Measurements from ENCODE around the gene PRIMA1. TPM values are rescaled to one million over a fixed set of nuclear protein-coding genes. Genes with fewer than 3 reads are reported as not detected.

Gene PRIMA1
- total RNA-seq, 1 experiment from 2014 or later, result not detected

DNA sequence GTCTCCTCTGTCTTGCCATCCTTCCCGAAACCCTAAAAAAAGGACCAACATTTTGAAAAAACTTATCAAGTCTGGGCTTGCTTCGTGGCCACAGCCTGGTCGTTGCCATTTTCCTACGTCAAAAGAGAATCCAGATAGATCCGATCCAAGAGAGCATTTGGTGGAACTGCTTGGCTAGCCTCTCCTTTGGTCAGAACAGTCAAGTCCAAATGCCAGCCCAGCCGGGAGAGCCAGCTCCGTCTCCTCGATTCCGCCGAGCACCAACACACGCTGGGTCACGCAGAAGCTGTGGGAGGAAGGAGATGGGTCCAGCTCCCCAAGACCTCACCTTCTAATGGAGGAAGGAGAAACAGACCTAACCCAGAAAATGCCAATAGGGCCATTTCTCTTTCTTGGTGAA, 9.3 kb upstream of the PRIMA1 start:
- no peaks in the 10 kb centered on the region for H3K4me1 Mint-ChIP-seq (ENCODE audit: low read depth, unreplicated experiment)
- H3K4me3 Mint-ChIP-seq (ENCODE audit: low read depth, unreplicated experiment), result no peak overlapping the region
- no peaks in the 10 kb centered on the region for H3K9me3 Mint-ChIP-seq (ENCODE audit: low read depth, unreplicated experiment)
- no peak for DNase-seq
- CTCF ChIA-PET, result no interaction called here
- peaks cover 94% of the 10 kb centered on the region for H3K27me3 Mint-ChIP-seq (ENCODE audit: unreplicated experiment)
- BruUV-seq (replicated peaks), result no TSS peak
- TF ChIP-seq, protein P1, sequence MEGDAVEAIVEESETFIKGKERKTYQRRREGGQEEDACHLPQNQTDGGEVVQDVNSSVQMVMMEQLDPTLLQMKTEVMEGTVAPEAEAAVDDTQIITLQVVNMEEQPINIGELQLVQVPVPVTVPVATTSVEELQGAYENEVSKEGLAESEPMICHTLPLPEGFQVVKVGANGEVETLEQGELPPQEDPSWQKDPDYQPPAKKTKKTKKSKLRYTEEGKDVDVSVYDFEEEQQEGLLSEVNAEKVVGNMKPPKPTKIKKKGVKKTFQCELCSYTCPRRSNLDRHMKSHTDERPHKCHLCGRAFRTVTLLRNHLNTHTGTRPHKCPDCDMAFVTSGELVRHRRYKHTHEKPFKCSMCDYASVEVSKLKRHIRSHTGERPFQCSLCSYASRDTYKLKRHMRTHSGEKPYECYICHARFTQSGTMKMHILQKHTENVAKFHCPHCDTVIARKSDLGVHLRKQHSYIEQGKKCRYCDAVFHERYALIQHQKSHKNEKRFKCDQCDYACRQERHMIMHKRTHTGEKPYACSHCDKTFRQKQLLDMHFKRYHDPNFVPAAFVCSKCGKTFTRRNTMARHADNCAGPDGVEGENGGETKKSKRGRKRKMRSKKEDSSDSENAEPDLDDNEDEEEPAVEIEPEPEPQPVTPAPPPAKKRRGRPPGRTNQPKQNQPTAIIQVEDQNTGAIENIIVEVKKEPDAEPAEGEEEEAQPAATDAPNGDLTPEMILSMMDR (IDR thresholded peaks at IDR 0.05; ENCODE audit: unreplicated experiment), result no peak
- intact Hi-C loops (cut with micrococcal nuclease; ENCODE audit: unreplicated experiment), result no loop called here
- H3K36me3 Mint-ChIP-seq (ENCODE audit: insufficient read depth, unreplicated experiment), result no peaks in the 10 kb centered on the region
- H3K27ac Mint-ChIP-seq (ENCODE audit: unreplicated experiment), result no peak overlapping the region

DNA sequence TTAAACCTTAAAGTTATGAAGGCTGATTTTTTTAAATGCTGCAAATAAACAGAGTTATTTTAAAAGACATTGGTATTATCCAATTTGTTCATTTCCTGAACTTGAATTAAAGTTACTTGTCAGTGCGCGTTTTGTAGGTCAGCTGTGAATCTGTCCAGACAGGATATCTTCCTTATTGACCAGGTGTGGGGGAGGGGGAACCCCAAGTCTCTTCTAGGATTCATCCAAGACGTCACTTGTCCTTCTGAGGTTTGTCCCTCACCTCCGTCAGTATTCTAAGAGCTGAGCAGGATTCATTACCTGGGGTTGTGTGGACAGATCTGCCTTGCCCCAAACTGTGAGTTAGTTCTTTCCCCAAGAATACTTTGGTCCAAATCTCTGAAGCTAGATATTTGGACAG, 8.8 kb upstream of the PRIMA1 start:
- CTCF ChIA-PET, result no interaction called here
- intact Hi-C loops (cut with micrococcal nuclease; ENCODE audit: unreplicated experiment), result no loop called here
- peaks cover 94% of the 10 kb centered on the region for H3K27me3 Mint-ChIP-seq (ENCODE audit: unreplicated experiment)
- no peaks in the 10 kb centered on the region for H3K36me3 Mint-ChIP-seq (ENCODE audit: insufficient read depth, unreplicated experiment)
- DNase-seq, result no peak
- H3K4me1 Mint-ChIP-seq (ENCODE audit: low read depth, unreplicated experiment), result no peaks in the 10 kb centered on the region
- no peak overlapping the region for H3K4me3 Mint-ChIP-seq (ENCODE audit: low read depth, unreplicated experiment)
- no peak overlapping the region for H3K27ac Mint-ChIP-seq (ENCODE audit: unreplicated experiment)
- H3K9me3 Mint-ChIP-seq (ENCODE audit: low read depth, unreplicated experiment), result no peaks in the 10 kb centered on the region
- no TSS peak for BruUV-seq (replicated peaks)
- TF ChIP-seq, protein P1 (IDR thresholded peaks at IDR 0.05; ENCODE audit: unreplicated experiment), result no peak

DNA sequence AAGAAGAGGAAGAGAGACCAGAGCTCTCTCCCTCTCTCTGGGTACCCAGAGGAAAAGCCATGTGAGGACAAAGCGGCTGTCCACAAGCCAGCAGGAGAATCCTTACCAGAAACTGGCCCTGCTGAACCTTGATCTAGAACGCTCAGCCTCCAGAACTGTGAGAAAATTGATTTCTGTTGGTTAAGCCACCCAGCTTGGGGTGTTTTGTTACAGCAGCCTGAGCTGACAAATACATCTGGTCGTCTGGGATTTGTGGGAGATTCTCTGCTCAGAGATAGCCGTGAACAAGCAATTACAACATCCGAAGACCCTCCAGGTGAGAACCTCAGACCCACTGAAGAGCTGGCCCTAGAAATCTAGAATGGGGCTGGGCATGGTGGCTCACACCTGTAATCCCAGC, 6.5 kb upstream of the PRIMA1 start:
- Mint-ChIP-seq H3K4me1 (ENCODE audit: low read depth, unreplicated experiment) (no peaks in the 10 kb centered on the region), H3K27me3 (ENCODE audit: unreplicated experiment) (peaks cover 94% of the 10 kb centered on the region), H3K36me3 (ENCODE audit: insufficient read depth, unreplicated experiment) (no peaks in the 10 kb centered on the region), H3K4me3 (ENCODE audit: low read depth, unreplicated experiment) (no peak overlapping the region), H3K9me3 (ENCODE audit: low read depth, unreplicated experiment) (no peaks in the 10 kb centered on the region), H3K27ac (ENCODE audit: unreplicated experiment) (no peak overlapping the region)
- CTCF ChIA-PET, result no interaction called here
- no peak for DNase-seq
- TF ChIP-seq, protein P1 (IDR thresholded peaks at IDR 0.05; ENCODE audit: unreplicated experiment), result no peak
- BruUV-seq (replicated peaks), result no TSS peak
- intact Hi-C loops (cut with micrococcal nuclease; ENCODE audit: unreplicated experiment), result no loop called here

DNA sequence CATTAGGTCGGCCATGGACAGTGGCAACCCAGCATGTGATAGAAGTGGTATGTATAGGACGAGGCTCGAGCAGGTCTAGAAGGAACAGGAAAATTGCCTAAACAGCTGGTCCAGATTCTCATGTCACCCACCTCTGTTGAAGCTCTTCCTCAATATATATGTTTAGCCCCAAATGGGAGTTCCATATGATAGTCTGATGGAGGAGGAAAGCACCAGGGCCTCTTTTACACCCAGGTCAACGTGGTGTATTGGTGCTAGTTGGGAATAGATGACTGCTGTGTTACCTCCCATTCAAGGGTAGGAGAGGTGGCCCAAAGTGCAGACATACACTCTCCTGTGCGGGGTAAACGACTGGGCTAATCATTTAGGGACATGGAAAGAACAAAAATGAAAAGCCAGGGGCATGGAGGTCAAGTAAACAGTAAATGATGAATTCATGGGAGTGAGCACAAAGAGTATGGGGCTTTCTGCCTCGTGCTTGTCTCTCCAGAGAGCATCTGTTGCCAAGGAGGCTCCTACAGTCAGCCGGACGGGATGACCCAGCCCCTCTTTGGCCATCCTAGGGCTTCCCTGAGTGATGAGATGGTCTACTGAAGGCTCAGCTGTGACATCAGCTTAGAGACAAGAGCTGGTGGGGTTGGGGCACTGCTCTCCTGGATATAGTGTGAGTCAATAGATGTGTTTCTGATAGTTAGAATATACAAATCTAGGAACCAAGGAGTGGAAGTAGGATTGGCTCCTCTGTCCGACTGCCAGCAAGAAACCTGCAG, 5.5 kb upstream of the PRIMA1 start:
- BruUV-seq (replicated peaks), result no TSS peak
- no peaks in the 10 kb centered on the region for H3K36me3 Mint-ChIP-seq (ENCODE audit: insufficient read depth, unreplicated experiment)
- no peaks in the 10 kb centered on the region for H3K4me1 Mint-ChIP-seq (ENCODE audit: low read depth, unreplicated experiment)
- no peak overlapping the region for H3K27ac Mint-ChIP-seq (ENCODE audit: unreplicated experiment)
- CTCF ChIA-PET, result no interaction called here
- H3K27me3 Mint-ChIP-seq (ENCODE audit: unreplicated experiment), result peaks cover 94% of the 10 kb centered on the region
- intact Hi-C loops (cut with micrococcal nuclease; ENCODE audit: unreplicated experiment), result no loop called here
- no peaks in the 10 kb centered on the region for H3K9me3 Mint-ChIP-seq (ENCODE audit: low read depth, unreplicated experiment)
- no peak overlapping the region for H3K4me3 Mint-ChIP-seq (ENCODE audit: low read depth, unreplicated experiment)
- TF ChIP-seq, protein P1 (IDR thresholded peaks at IDR 0.05; ENCODE audit: unreplicated experiment), result no peak
- no peak for DNase-seq

Measured in Calu3 (cell line).